ENCODE results near the gene USP13.
"Not testable (repeated sequence)": the region's sequence is repeated elsewhere in the genome, so short reads cannot be mapped to it uniquely, and the experiment has no call there.

The USP13 gene

GRCh38 chr3:179658606-179659005 is 5.8 kb downstream of the USP13 start:
- no peak for DNase-seq

- DNase-seq = no peak
Observed at GRCh38 chr3:179660872-179661271, 8.0 kb downstream of the USP13 start.

- DNase-seq = no peak
Observed at GRCh38 chr3:179661777-179662176, 8.9 kb downstream of the USP13 start.

GRCh38 chr3:179663093-179663492 is 10.3 kb downstream of the USP13 start:
- DNase-seq = no peak

GRCh38 chr3:179666030-179666429 is 13.2 kb downstream of the USP13 start:
- no peak for DNase-seq

- no peak for DNase-seq
Observed at GRCh38 chr3:179666436-179667035, 13.7 kb downstream of the USP13 start.

- DNase-seq = no peak
Observed at GRCh38 chr3:179668429-179668828, 15.6 kb downstream of the USP13 start.

GRCh38 chr3:179670311-179670710 is 17.5 kb downstream of the USP13 start:
- no peak for DNase-seq

- DNase-seq = no peak
Observed at GRCh38 chr3:179671309-179671708, 18.5 kb downstream of the USP13 start.

GRCh38 chr3:179671747-179672242 is 19.0 kb downstream of the USP13 start:
- no peak for DNase-seq

GRCh38 chr3:179672918-179673317 is 20.1 kb downstream of the USP13 start:
- DNase-seq = no peak

- no peak for DNase-seq
Observed at GRCh38 chr3:179673523-179673922, 20.7 kb downstream of the USP13 start.

GRCh38 chr3:179676081-179676480 is 23.2 kb downstream of the USP13 start:
- DNase-seq = no peak

GRCh38 chr3:179677884-179678283 is 25.0 kb downstream of the USP13 start:
- DNase-seq = no peak

GRCh38 chr3:179681492-179682263 is 28.8 kb downstream of the USP13 start:
- no peak for DNase-seq

GRCh38 chr3:179682426-179683080 is 29.7 kb downstream of the USP13 start:
- no peak for DNase-seq

GRCh38 chr3:179683286-179683685 is 30.4 kb downstream of the USP13 start:
- DNase-seq = not testable (repeated sequence)

GRCh38 chr3:179687967-179688535 is 35.2 kb downstream of the USP13 start:
- no peak for DNase-seq

- DNase-seq = no peak
Observed at GRCh38 chr3:179688850-179689249, 36.0 kb downstream of the USP13 start.

GRCh38 chr3:179694731-179695130 is 41.9 kb downstream of the USP13 start:
- no peak for DNase-seq

GRCh38 chr3:179695672-179696313 is 43.0 kb downstream of the USP13 start:
- no peak for DNase-seq

- DNase-seq = no peak
Observed at GRCh38 chr3:179697736-179698332, 45.0 kb downstream of the USP13 start.

GRCh38 chr3:179700716-179701115 is 47.9 kb downstream of the USP13 start:
- DNase-seq = no peak
